Measurements from ENCODE around the gene LTBP1.

Gene LTBP1

GRCh38 chr2:33289961-33290360 is 343.2 kb downstream of the LTBP1 start:
- no peak for DNase-seq (ENCODE audit: low read depth, low spot score)
- no peak overlapping the region for H3K4me3 ChIP-seq (ENCODE audit: low read depth, low read length)

GRCh38 chr2:33291278-33292013 is 344.7 kb downstream of the LTBP1 start:
- no peak overlapping the region for H3K4me3 ChIP-seq (ENCODE audit: low read depth, low read length)
- in situ Hi-C loops (cut with HindIII; ENCODE audit: low sequenced_read_pairs) = no loop called here
- no peak for TF ChIP-seq CTCF (IDR thresholded peaks at IDR 0.05; ENCODE audit: low read depth, low read length)
- peak; percentile 90 for DNase-seq (ENCODE audit: low read depth, low spot score)

More at GRCh38 chr2:33289961-33290360, 343.2 kb downstream of the LTBP1 start:
- in situ Hi-C loops (cut with HindIII; ENCODE audit: low sequenced_read_pairs) = no loop called here
- no peak for TF ChIP-seq CTCF (IDR thresholded peaks at IDR 0.05; ENCODE audit: low read depth, low read length)

GRCh38 chr2:33292063-33292462 is 345.3 kb downstream of the LTBP1 start:
- H3K4me3 ChIP-seq (ENCODE audit: low read depth, low read length) = no peak overlapping the region
- DNase-seq (ENCODE audit: low read depth, low spot score) = no peak
- in situ Hi-C loops (cut with HindIII; ENCODE audit: low sequenced_read_pairs) = no loop called here
- no peak for TF ChIP-seq CTCF (IDR thresholded peaks at IDR 0.05; ENCODE audit: low read depth, low read length)

- in situ Hi-C loops (cut with HindIII; ENCODE audit: low sequenced_read_pairs) = no loop called here
- TF ChIP-seq CTCF (IDR thresholded peaks at IDR 0.05; ENCODE audit: low read depth, low read length) = no peak
- H3K4me3 ChIP-seq (ENCODE audit: low read depth, low read length) = no peak overlapping the region
- no peak for DNase-seq (ENCODE audit: low read depth, low spot score)
Measured at GRCh38 chr2:33292981-33293595, 346.3 kb downstream of the LTBP1 start.

- peak; percentile 35 for DNase-seq (ENCODE audit: low read depth, low spot score)
- in situ Hi-C loops (cut with HindIII; ENCODE audit: low sequenced_read_pairs) = no loop called here
- no peak overlapping the region for H3K4me3 ChIP-seq (ENCODE audit: low read depth, low read length)
- TF ChIP-seq CTCF (IDR thresholded peaks at IDR 0.05; ENCODE audit: low read depth, low read length) = no peak
Measured at GRCh38 chr2:33298233-33298632, 351.5 kb downstream of the LTBP1 start.

- H3K4me3 ChIP-seq (ENCODE audit: low read depth, low read length) = no peak overlapping the region
- no peak for TF ChIP-seq CTCF (IDR thresholded peaks at IDR 0.05; ENCODE audit: low read depth, low read length)
- in situ Hi-C loops (cut with HindIII; ENCODE audit: low sequenced_read_pairs) = no loop called here
- DNase-seq (ENCODE audit: low read depth, low spot score) = no peak
Measured at GRCh38 chr2:33301355-33301754, 354.6 kb downstream of the LTBP1 start.

Data from astrocyte of the spinal cord (primary cell).